HEK293 (cell line): ENCODE measurements around the gene CCDC40.
A peak's percentile ranks its signal among the peaks of the same experiment; 100 is the strongest.

Experiments
- GLI4 ChIP-seq: fragments of 450-650 bp; formaldehyde crosslinking; IDR thresholded peaks from 2 replicates; pipeline ENCODE4 v1.5.1; 2016; ENCODE audit warnings: missing biosample characterization, missing genetic modification characterization
- HOXD13 ChIP-seq: sonication (generic); formaldehyde crosslinking; IDR thresholded peaks from 2 replicates; pipeline ENCODE4 v1.8.0; 2022; ENCODE audit warnings: missing genetic modification reagents, borderline replicate concordance
- KLF1 ChIP-seq: fragments of 450-650 bp; formaldehyde crosslinking; IDR thresholded peaks from 2 replicates; pipeline ENCODE4 v1.5.1; 2016; ENCODE audit warnings: missing biosample characterization, missing genetic modification characterization
- KLF10 ChIP-seq: fragments of 450-650 bp; IDR thresholded peaks from 2 replicates; pipeline ENCODE4 v1.5.1; 2018; ENCODE audit warnings: missing biosample characterization, mild to moderate bottlenecking, missing genetic modification characterization
- KLF16 ChIP-seq: fragments of 450-650 bp; formaldehyde crosslinking; IDR thresholded peaks from 2 replicates; pipeline ENCODE4 v1.5.1; 2017; ENCODE audit warnings: missing biosample characterization, missing genetic modification characterization
- MYNN ChIP-seq: fragments of 450-650 bp; formaldehyde crosslinking; IDR thresholded peaks from 2 replicates; pipeline ENCODE4 v1.5.1; 2016; ENCODE audit warnings: missing biosample characterization, missing genetic modification characterization, borderline replicate concordance
- PATZ1 ChIP-seq: fragments of 450-650 bp; formaldehyde crosslinking; IDR thresholded peaks from 2 replicates; pipeline ENCODE4 v1.5.1; 2016; ENCODE audit warnings: missing biosample characterization, missing genetic modification characterization
- PBX3 ChIP-seq: sonication (generic); formaldehyde crosslinking; IDR thresholded peaks from 2 replicates; pipeline ENCODE4 v1.8.1; 2022; ENCODE audit warnings: mild to moderate bottlenecking, moderate library complexity, missing genetic modification reagents
- SCRT2 ChIP-seq: fragments of 450-650 bp; formaldehyde crosslinking; IDR thresholded peaks from 2 replicates; pipeline ENCODE4 v1.5.1; 2016; ENCODE audit warnings: missing biosample characterization, missing genetic modification characterization
- SP2 ChIP-seq: fragments of 450-650 bp; formaldehyde crosslinking; IDR thresholded peaks from 2 replicates; pipeline ENCODE4 v1.5.1; 2016; ENCODE audit warnings: missing biosample characterization, missing genetic modification characterization
- TCF7L2 ChIP-seq: IDR thresholded peaks from 2 replicates; pipeline ENCODE4 v1.6.1; 2011; ENCODE audit warnings: low read depth, mild to moderate bottlenecking, inconsistent platforms, low read length, moderate library complexity, borderline replicate concordance
- TRIM28 ChIP-seq: IDR thresholded peaks from 2 replicates; pipeline ENCODE4 v1.6.1; 2011; ENCODE audit warnings: low read length, control low read depth, borderline replicate concordance
- ZBTB1 ChIP-seq: fragments of 450-650 bp; formaldehyde crosslinking; IDR thresholded peaks from 2 replicates; pipeline ENCODE4 v1.5.1; 2016; ENCODE audit warnings: missing biosample characterization, missing genetic modification characterization
- ZFHX2 ChIP-seq: fragments of 450-650 bp; formaldehyde crosslinking; conservative IDR thresholded peaks from 2 replicates; pipeline ENCODE4 v1.5.1; 2016; ENCODE audit warnings: missing biosample characterization, missing genetic modification characterization
- ZIC2 ChIP-seq: fragments of 450-650 bp; formaldehyde crosslinking; IDR thresholded peaks from 2 replicates; pipeline ENCODE4 v1.5.1; 2016; ENCODE audit warnings: missing biosample characterization, missing genetic modification characterization
- ZNF133 ChIP-seq: fragments of 450-650 bp; formaldehyde crosslinking; IDR thresholded peaks from 2 replicates; pipeline ENCODE4 v1.5.1; 2016; ENCODE audit warnings: missing biosample characterization, missing genetic modification characterization
- ZNF155 ChIP-seq: fragments of 450-650 bp; formaldehyde crosslinking; IDR thresholded peaks from 2 replicates; pipeline ENCODE4 v1.5.1; 2016; ENCODE audit warnings: missing biosample characterization, missing genetic modification characterization
- ZNF266 ChIP-seq: fragments of 450-650 bp; formaldehyde crosslinking; IDR thresholded peaks from 2 replicates; pipeline ENCODE4 v1.5.1; 2016; ENCODE audit warnings: missing biosample characterization, missing genetic modification characterization, low read depth
- ZNF335 ChIP-seq: fragments of 450-650 bp; formaldehyde crosslinking; conservative IDR thresholded peaks from 2 replicates; pipeline ENCODE4 v1.5.1; 2016; ENCODE audit warnings: missing biosample characterization, missing genetic modification characterization
- ZNF341 ChIP-seq: fragments of 450-650 bp; formaldehyde crosslinking; IDR thresholded peaks from 2 replicates; pipeline ENCODE4; 2016; ENCODE audit warnings: low read depth, missing biosample characterization, missing genetic modification characterization
- ZNF514 ChIP-seq: fragments of 450-650 bp; formaldehyde crosslinking; IDR thresholded peaks from 2 replicates; pipeline ENCODE4 v1.5.1; 2016; ENCODE audit warnings: missing biosample characterization, missing genetic modification characterization
- ZNF548 ChIP-seq: fragments of 450-650 bp; formaldehyde crosslinking; IDR thresholded peaks from 2 replicates; pipeline ENCODE4 v1.5.1; 2016; ENCODE audit warnings: missing biosample characterization, missing genetic modification characterization
- ZNF629 ChIP-seq: fragments of 450-650 bp; formaldehyde crosslinking; IDR thresholded peaks from 2 replicates; pipeline ENCODE4 v1.5.1; 2017; ENCODE audit warnings: missing biosample characterization, missing genetic modification characterization
- ZNF701 ChIP-seq: fragments of 450-650 bp; formaldehyde crosslinking; IDR thresholded peaks from 2 replicates; pipeline ENCODE4 v1.5.1; 2016; ENCODE audit warnings: missing biosample characterization, missing genetic modification characterization
- ZNF777 ChIP-seq: fragments of 450-650 bp; formaldehyde crosslinking; IDR thresholded peaks from 2 replicates; pipeline ENCODE4 v1.5.1; 2017; ENCODE audit warnings: missing biosample characterization, missing genetic modification characterization, borderline replicate concordance
- ZNF843 ChIP-seq: fragments of 450-650 bp; formaldehyde crosslinking; IDR thresholded peaks from 2 replicates; pipeline ENCODE4 v1.5.1; 2016; ENCODE audit warnings: missing biosample characterization, missing genetic modification characterization
- TF ChIP-seq, protein P1 (sequence below): fragments of 450-650 bp; formaldehyde crosslinking; IDR thresholded peaks from 2 replicates; pipeline ENCODE4 v1.5.1; 2017; ENCODE audit warnings: missing biosample characterization, missing genetic modification characterization
- TF ChIP-seq, protein P2 (sequence below): fragments of 450-650 bp; formaldehyde crosslinking; IDR thresholded peaks from 2 replicates; pipeline ENCODE4; 2016; ENCODE audit warnings: missing biosample characterization, missing genetic modification characterization

CCDC40 gene

DNA sequence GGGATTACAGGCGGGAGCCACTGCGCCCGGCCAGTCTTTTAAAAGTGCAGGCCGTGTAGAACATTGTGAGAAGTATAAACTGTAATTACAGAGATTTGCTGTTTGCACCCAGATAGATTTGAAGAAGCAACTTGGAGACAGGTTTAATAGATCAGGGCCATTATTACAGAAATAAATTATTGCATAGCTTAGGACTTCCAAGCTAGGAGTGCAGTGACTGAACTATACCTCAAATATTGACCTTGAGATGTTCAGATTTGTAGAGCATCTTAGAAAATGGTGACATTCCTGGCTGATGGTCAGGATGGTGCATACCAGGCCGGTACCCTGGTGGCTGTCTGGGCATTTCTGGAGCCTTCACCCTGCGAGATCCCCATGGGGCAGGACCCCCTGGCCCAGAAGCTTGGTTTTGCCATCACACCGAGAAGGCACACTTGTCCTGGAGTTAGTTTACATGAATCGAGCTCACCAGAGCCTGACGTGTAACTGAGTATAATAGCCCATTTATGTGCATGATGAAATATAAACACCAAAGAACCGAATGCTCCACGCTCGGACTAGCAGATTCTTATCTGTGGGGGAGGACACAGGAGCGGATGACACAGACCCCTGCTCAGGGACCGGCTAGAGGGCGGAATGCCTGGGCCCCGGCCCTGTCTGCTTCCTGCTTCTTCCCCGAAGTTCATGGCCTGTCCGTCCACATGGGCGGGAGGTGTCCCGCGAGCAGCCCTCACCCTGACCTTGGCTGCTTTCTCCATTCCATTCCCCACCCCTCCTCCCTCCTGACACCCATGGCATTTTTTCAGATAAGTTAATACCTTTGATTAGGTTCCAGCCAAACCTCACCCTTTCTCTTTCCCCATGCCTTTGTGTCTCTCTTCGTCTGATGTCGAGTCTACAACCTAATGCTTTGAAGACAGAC lies 32.1 kb downstream of the CCDC40 start (continued):
- no peak for TF ChIP-seq KLF16
- TF ChIP-seq HOXD13 = no peak
- no peak for TF ChIP-seq ZNF266 (tag by site-specific recombination)
- TF ChIP-seq, protein P1, sequence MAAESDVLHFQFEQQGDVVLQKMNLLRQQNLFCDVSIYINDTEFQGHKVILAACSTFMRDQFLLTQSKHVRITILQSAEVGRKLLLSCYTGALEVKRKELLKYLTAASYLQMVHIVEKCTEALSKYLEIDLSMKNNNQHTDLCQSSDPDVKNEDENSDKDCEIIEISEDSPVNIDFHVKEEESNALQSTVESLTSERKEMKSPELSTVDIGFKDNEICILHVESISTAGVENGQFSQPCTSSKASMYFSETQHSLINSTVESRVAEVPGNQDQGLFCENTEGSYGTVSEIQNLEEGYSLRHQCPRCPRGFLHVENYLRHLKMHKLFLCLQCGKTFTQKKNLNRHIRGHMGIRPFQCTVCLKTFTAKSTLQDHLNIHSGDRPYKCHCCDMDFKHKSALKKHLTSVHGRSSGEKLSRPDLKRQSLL (tag by site-specific recombination) = no peak
- TF ChIP-seq, protein P2, sequence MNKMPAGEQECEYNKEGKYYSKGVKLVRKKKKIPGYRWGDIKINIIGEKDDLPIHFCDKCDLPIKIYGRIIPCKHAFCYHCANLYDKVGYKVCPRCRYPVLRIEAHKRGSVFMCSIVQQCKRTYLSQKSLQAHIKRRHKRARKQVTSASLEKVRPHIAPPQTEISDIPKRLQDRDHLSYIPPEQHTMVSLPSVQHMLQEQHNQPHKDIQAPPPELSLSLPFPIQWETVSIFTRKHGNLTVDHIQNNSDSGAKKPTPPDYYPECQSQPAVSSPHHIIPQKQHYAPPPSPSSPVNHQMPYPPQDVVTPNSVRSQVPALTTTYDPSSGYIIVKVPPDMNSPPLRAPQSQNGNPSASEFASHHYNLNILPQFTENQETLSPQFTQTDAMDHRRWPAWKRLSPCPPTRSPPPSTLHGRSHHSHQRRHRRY = no peak
- TF ChIP-seq MYNN (tag by site-specific recombination) = no peak
- TF ChIP-seq PATZ1 (tag by site-specific recombination) = peak; percentile 44; the same call in 1 of the 2 replicates
- TF ChIP-seq ZNF335 (tag by site-specific recombination) = no peak
- no peak for TF ChIP-seq ZNF514 (tag by site-specific recombination)
- TF ChIP-seq ZFHX2 (tag by site-specific recombination) = 0 out of 2 replicates have a peak, but pooled peaks have one; percentile 24
- TF ChIP-seq ZIC2 = no peak
- TF ChIP-seq ZNF843 (tag by site-specific recombination) = no peak
- peak; percentile 21; the same call in 1 of the 2 replicates for TF ChIP-seq TRIM28
- no peak for TF ChIP-seq SCRT2 (tag by site-specific recombination)
- TF ChIP-seq ZNF629 (tag by site-specific recombination) = no peak
- TF ChIP-seq ZNF777 (tag by site-specific recombination) = no peak
- no peak for TF ChIP-seq KLF1
- TF ChIP-seq ZNF701 (tag by site-specific recombination) = no peak
- TF ChIP-seq ZNF133 = no peak
- TF ChIP-seq SP2 (tag by site-specific recombination) = no peak
- no peak for TF ChIP-seq ZNF155
- TF ChIP-seq ZNF548 (tag by site-specific recombination) = no peak
- no peak for TF ChIP-seq KLF10 (tag by site-specific recombination)
- peak; percentile 78 for TF ChIP-seq ZNF341 (tag by site-specific recombination)
- TF ChIP-seq ZBTB1 = no peak
- TF ChIP-seq TCF7L2 = peak; percentile 47; the same call in 1 of the 2 replicates
- TF ChIP-seq GLI4 (tag by site-specific recombination) = no peak
- no peak for TF ChIP-seq PBX3
